Activated CD8-positive, alpha-beta T cell treated with anti-CD3 and anti-CD28 coated beads for 36 hours (primary cell): ENCODE results near the gene BFSP2. TPM values are rescaled to one million over a fixed set of nuclear protein-coding genes. Genes with fewer than 3 reads are reported as not detected.

Experiments used
- ATAC-seq: fragments of 200-7000 bp; cut with Tn5 transposase; one replicate; pipeline ENCODE4 v1.10.0; 2021; ENCODE audit warnings: mild to moderate bottlenecking, moderate library complexity
- CTCF ChIA-PET: fragments of 350-600 bp; sonication (Branson Sonifier 250); formaldehyde crosslinking; loops from one replicate; lab custom pipeline; 2021; ENCODE audit warnings: antibody characterized with exemption; lab: Charles Lee
- POLR2A ChIA-PET: fragments of 350-600 bp; sonication (Branson Sonifier 250); formaldehyde crosslinking; loops from one replicate; lab custom pipeline; 2021; ENCODE audit warnings: antibody characterized with exemption; lab: Charles Lee
- DNase-seq: peaks from one replicate; pipeline ENCODE4 v3.0.0-alpha.2; 2020
- H3K27ac Mint-ChIP-seq: one replicate; pipeline ENCODE4 v1.8.0; 2021; ENCODE audit warnings: mild to moderate bottlenecking, mixed read lengths
- H3K27me3 Mint-ChIP-seq: one replicate; pipeline ENCODE4 v1.8.0; 2021; ENCODE audit warnings: mixed read lengths
- H3K36me3 Mint-ChIP-seq: one replicate; pipeline ENCODE4 v1.8.0; 2021; ENCODE audit warnings: low read depth, mixed read lengths
- H3K4me1 Mint-ChIP-seq: one replicate; pipeline ENCODE4 v1.8.0; 2021; ENCODE audit warnings: low read depth, mixed read lengths
- H3K4me3 Mint-ChIP-seq: one replicate; pipeline ENCODE4 v1.8.0; 2021; ENCODE audit warnings: mild to moderate bottlenecking, moderate library complexity, mixed read lengths
- H3K9me3 Mint-ChIP-seq: one replicate; pipeline ENCODE4 v1.8.0; 2021; ENCODE audit warnings: mixed read lengths
- intact Hi-C: fragments of 100-400 bp; cut with micrococcal nuclease; formaldehyde crosslinking; loops from one replicate; pipeline ENCODE4 v1.10.0; 2022
- total RNA-seq, 2 experiments: library from RNA; stranded (reverse); gene quantifications; one replicate each; pipeline ENCODE4 v1.2.3, GENCODE V29; 2021
- TF ChIP-seq, protein P1 (sequence below): fragments of 200-600 bp; IDR thresholded peaks from one replicate; pipeline ENCODE4 v1.8.0; 2022; ENCODE audit warnings: antibody characterized with exemption, mild to moderate bottlenecking

Gene BFSP2
- total RNA-seq, 2 experiments from 2014 or later: 0.51 to 1.1 TPM

DNA sequence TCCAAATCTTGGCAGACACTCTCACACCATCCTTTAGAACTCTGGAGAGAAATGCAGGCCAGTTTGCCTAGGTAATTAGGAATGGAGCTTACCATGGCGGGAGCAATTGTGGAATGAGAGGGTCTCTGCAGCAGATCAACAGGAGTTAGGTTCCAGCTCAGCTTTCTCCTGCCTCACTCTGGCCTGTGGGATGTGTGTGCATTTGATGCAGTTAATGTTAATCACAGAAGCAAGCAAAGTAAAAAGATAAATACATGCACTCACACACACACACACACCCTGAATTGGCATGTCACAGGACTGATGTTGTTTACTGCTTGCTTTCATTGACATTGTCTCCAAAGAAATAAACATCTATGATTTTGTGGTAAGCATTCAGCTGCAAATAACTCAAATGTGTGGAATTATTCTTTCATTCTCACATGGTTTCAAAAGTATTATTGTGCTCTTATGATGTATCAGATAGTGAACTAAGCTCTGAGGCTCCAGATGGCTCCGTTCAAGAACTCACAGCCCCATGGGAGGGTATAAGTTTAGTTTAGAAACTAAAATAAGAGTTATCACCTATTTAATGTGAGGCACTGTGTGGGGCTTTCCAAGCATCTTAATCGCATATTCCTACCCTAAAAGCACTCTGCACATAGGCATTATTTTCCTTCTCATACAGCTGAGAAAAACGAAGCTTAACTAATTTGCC is 31.3 kb upstream of the BFSP2 start:
- intact Hi-C loops: no loop called here
- no peaks in the 10 kb centered on the region for H3K4me1 Mint-ChIP-seq
- DNase-seq (no peak), ATAC-seq (no peak)
- H3K27me3 Mint-ChIP-seq: no peaks in the 10 kb centered on the region
- no peaks in the 10 kb centered on the region for H3K9me3 Mint-ChIP-seq
- H3K4me3 Mint-ChIP-seq: no peak overlapping the region
- ChIA-PET POLR2A (interaction anchor here (0.6 kb wide), 1 partner anchor 592 kb away, joined by 4 read pairs; no protein-coding TSS in a partner anchor), CTCF (interaction anchor here (1.2 to 1.5 kb wide), 3 partner anchors 8 to 18 kb away, joined by 3 read pairs; no protein-coding TSS in a partner anchor)
- H3K27ac Mint-ChIP-seq: no peak overlapping the region
- H3K36me3 Mint-ChIP-seq: no peaks in the 10 kb centered on the region
- TF ChIP-seq, protein P1, sequence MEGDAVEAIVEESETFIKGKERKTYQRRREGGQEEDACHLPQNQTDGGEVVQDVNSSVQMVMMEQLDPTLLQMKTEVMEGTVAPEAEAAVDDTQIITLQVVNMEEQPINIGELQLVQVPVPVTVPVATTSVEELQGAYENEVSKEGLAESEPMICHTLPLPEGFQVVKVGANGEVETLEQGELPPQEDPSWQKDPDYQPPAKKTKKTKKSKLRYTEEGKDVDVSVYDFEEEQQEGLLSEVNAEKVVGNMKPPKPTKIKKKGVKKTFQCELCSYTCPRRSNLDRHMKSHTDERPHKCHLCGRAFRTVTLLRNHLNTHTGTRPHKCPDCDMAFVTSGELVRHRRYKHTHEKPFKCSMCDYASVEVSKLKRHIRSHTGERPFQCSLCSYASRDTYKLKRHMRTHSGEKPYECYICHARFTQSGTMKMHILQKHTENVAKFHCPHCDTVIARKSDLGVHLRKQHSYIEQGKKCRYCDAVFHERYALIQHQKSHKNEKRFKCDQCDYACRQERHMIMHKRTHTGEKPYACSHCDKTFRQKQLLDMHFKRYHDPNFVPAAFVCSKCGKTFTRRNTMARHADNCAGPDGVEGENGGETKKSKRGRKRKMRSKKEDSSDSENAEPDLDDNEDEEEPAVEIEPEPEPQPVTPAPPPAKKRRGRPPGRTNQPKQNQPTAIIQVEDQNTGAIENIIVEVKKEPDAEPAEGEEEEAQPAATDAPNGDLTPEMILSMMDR: no peak

DNA sequence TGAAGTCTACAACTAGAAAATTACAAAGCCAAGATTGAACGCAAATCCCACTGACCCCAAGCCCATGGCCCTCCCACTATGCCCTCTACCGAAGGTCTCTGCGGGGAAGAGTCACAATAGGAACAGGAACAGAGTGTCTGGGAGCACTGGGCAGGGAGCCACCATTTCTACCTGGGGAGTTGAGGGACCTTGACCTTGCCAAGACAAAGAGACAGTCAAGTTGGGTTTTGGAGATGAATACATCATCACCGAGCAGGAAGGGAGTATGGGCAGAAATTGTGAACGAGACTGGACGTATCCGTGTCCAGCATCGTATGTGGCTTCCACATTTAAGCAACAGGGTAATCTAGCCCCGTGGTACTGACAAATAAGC is 30.8 kb upstream of the BFSP2 start:
- ATAC-seq: no peak
- H3K4me1 Mint-ChIP-seq: no peaks in the 10 kb centered on the region
- POLR2A ChIA-PET: no interaction called here

DNA sequence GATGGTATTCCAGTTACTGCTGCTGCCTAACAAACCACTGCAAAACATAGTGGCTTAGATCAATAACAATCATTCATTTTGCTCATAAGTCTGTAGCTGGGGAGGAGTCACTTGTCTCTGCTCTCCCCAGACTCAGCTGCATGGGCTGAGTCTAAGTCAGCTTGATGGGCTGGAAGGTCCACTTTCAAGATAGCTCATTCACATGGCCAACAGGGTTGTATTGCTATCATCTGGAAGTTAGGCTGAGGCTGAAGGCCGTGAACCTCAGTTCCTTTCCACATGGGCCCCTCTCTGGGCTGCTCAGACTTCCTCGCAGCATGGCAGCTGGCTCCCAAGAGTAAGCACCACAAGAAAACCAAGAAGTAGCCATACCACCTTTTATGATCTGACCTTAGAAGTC is 28.7 kb upstream of the BFSP2 start:
- Mint-ChIP-seq H3K27me3 (no peaks in the 10 kb centered on the region), H3K9me3 (no peaks in the 10 kb centered on the region), H3K36me3 (no peaks in the 10 kb centered on the region), H3K27ac (no peak overlapping the region), H3K4me3 (no peak overlapping the region), H3K4me1 (no peaks in the 10 kb centered on the region)
- CTCF ChIA-PET: interaction anchor here (1.0 kb wide), 1 partner anchor 19 kb away, joined by 3 read pairs; no protein-coding TSS in a partner anchor
- TF ChIP-seq, protein P1: no peak
- POLR2A ChIA-PET: no interaction called here
- intact Hi-C loops: no loop called here
- DNase-seq (no peak), ATAC-seq (no peak)

More for the DNA sequence above, 30.8 kb upstream of the BFSP2 start:
- no peak overlapping the region for H3K4me3 Mint-ChIP-seq
- no peaks in the 10 kb centered on the region for H3K27me3 Mint-ChIP-seq
- no peaks in the 10 kb centered on the region for H3K36me3 Mint-ChIP-seq
- TF ChIP-seq, protein P1: no peak
- no peaks in the 10 kb centered on the region for H3K9me3 Mint-ChIP-seq
- no peak overlapping the region for H3K27ac Mint-ChIP-seq
- intact Hi-C loops: no loop called here
- CTCF ChIA-PET: interaction anchor here (1.2 to 1.5 kb wide), 2 partner anchors 12 to 17 kb away, joined by 3 read pairs; no protein-coding TSS in a partner anchor
- no peak for DNase-seq

DNA sequence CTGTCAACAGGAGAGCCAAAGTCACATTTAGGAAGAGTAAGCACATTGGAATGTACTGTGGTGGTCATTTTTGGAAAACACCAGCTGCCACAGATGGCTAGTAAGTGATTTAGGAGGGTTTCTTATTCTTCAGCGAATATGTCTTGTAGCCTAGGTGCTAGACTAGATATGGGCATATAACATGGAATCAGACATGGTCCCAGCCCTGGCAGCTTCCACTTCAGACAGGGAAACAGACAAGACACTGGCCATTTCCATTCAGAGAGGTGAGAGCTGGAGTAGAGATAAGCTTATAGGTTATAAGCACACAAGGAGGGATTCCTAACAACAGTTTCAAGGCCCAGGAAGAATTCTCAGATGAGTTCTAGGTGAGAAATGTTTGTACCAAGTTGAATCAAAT is 28.2 kb upstream of the BFSP2 start:
- H3K4me3 Mint-ChIP-seq: no peak overlapping the region
- no peaks in the 10 kb centered on the region for H3K4me1 Mint-ChIP-seq
- TF ChIP-seq, protein P1: no peak
- no peaks in the 10 kb centered on the region for H3K27me3 Mint-ChIP-seq
- DNase-seq (no peak), ATAC-seq (no peak)
- ChIA-PET POLR2A (no interaction called here), CTCF (interaction anchor here (1.0 kb wide), 1 partner anchor 19 kb away, joined by 3 read pairs; no protein-coding TSS in a partner anchor)
- intact Hi-C loops: no loop called here
- no peak overlapping the region for H3K27ac Mint-ChIP-seq
- no peaks in the 10 kb centered on the region for H3K9me3 Mint-ChIP-seq
- H3K36me3 Mint-ChIP-seq: no peaks in the 10 kb centered on the region

DNA sequence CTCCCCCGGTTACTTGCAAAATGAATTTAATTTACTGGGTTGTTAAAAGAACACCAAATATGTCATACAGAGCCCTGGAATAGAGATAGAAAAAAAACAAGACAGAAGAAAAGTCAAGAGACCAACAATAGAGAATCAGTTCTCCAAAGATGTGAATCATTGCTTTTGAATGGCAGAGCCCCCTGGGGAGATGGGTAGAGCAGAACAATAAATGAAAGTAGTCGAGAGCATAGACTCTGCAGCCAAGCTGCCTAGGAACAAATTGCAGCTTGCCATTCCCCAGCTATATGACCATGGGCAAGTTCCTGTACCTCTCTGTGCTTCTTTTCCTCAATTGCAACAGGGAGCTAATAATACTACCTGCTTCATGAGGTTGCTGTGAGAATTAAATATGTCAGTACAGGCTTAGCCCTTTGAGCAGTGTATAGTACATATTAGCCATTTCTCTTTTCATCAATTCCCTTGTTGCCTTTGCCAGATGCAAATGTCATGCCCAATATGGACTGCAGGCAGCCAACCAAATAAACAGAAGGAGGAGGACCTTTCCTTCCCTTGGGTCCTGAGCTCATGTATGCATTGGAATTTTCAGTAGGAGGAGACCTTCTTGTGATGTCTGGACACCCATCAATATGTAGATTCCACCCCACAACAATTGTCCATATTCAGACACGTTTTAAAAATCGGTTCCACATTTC is 25.0 kb upstream of the BFSP2 start:
- no peaks in the 10 kb centered on the region for H3K27me3 Mint-ChIP-seq
- intact Hi-C loops: no loop called here
- no peak for DNase-seq
- no peak for ATAC-seq
- H3K9me3 Mint-ChIP-seq: no peaks in the 10 kb centered on the region
- H3K4me3 Mint-ChIP-seq: no peak overlapping the region
- POLR2A ChIA-PET: no interaction called here
- H3K27ac Mint-ChIP-seq: no peak overlapping the region
- TF ChIP-seq, protein P1: no peak
- CTCF ChIA-PET: no interaction called here
- no peaks in the 10 kb centered on the region for H3K4me1 Mint-ChIP-seq
- no peaks in the 10 kb centered on the region for H3K36me3 Mint-ChIP-seq
